ENCODE results near the gene SLC6A19.

SLC6A19 gene

GRCh38 chr5:1242733-1243486 is 41.5 kb downstream of the SLC6A19 start:
- FAIRE-seq (no peak), DNase-seq (ENCODE audit: low spot score) (no peak)

DNA sequence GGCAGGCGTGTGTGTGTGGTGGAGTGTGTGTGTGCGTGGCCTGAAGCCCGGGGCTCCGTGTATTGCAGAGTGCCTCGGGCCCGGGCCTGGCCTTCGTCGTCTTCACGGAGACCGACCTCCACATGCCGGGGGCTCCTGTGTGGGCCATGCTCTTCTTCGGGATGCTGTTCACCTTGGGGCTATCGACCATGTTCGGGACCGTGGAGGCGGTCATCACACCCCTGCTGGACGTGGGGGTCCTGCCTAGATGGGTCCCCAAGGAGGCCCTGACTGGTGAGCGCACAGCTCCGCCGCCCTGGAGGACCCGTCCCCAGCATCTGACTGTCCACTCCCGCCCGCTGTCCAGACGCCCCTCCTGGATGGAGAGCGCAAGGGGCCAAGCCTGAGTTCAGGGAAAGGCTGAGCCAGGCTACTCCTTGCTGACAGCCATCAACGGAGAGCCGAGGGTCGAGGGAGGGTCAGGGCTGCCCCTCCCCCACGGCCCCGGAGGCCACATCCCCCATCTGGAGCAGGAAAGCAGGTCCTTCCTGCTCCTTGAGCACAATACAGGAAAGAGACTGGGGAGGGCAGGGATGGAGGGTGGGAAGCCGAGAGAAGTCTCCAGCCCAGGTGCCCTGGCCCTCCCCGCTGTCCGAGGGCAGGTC is 42.2 kb downstream of the SLC6A19 start:
- DNase-seq (ENCODE audit: low spot score) (no peak), FAIRE-seq (no peak)

GRCh38 chr5:1244255-1244654 is 42.9 kb downstream of the SLC6A19 start:
- DNase-seq (ENCODE audit: low spot score) = no peak
- FAIRE-seq = no peak

DNA sequence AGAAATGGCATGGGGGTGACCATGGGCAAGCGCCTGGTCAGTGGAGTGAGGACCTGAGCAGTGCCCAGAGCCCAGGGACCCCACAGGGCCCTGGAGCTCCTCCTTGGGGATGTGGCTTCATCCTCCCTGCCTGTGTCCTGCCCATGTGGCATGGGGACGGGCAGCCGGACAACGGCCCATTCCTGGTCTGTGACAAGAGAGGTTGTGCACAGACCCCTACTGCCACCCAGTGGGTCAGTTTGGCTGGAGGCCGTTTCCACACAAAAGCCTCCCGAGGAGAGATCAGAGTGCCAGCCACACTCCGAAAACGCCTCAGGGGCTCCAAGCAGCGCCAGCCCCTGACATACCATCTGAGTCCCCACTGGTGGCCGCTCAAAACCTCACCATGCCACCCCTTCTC is 43.6 kb downstream of the SLC6A19 start:
- DNase-seq (ENCODE audit: low spot score) (no peak), FAIRE-seq (no peak)

GRCh38 chr5:1245905-1246576 is 44.6 kb downstream of the SLC6A19 start:
- DNase-seq (ENCODE audit: low spot score) (no peak), FAIRE-seq (no peak)

GRCh38 chr5:1246711-1247431 is 45.5 kb downstream of the SLC6A19 start:
- no peak for FAIRE-seq
- DNase-seq (ENCODE audit: low spot score) = no peak

- DNase-seq (ENCODE audit: low spot score) (no peak), FAIRE-seq (no peak)
These were observed 46.4 kb downstream of the SLC6A19 start for GRCh38 chr5:1247811-1248210.

DNA sequence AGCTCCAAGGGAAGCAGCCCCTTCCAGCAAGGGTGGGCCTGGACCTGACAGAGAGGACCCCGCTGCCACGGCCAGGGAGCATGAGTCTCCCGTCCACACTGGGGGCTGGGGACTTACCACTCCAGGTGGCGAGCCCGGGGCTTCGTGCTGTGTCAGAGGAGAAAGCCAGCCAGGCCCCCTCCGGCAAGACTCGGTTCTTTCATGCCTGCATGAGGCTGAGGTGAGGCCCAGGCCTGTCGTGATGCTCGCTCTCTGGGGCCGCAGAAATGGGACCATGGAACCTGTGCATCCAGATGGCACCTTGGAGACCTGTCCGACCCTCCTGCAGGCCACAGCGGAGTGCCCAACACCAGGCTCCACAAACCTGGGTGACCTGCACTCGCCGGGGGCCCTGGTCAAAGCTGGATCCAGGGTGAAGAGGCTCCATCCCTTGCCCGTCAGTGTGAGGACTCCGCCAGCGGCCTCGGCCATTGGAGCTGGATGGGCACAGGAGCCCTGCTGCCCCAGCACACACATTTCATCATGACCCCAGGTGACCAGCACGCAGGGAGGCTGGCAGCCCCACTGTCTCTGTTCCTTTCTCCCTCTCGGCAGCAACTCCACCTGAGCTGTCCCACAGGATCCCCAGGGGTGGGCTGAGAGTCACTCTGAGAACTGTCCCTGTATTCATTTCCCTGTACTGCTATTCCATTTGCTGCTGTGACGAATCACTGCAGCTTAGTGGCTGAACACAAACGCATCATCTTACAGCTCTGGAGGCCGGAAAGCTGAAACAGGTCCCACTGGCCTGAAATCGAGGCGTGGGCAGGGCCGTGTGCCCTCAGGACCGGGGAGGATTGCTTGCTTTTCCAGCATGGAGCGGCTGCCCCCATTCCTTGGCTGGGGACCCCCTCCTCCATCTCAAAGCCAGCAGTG is 48.2 kb downstream of the SLC6A19 start:
- no peak for FAIRE-seq
- DNase-seq (ENCODE audit: low spot score) = no peak

DNA sequence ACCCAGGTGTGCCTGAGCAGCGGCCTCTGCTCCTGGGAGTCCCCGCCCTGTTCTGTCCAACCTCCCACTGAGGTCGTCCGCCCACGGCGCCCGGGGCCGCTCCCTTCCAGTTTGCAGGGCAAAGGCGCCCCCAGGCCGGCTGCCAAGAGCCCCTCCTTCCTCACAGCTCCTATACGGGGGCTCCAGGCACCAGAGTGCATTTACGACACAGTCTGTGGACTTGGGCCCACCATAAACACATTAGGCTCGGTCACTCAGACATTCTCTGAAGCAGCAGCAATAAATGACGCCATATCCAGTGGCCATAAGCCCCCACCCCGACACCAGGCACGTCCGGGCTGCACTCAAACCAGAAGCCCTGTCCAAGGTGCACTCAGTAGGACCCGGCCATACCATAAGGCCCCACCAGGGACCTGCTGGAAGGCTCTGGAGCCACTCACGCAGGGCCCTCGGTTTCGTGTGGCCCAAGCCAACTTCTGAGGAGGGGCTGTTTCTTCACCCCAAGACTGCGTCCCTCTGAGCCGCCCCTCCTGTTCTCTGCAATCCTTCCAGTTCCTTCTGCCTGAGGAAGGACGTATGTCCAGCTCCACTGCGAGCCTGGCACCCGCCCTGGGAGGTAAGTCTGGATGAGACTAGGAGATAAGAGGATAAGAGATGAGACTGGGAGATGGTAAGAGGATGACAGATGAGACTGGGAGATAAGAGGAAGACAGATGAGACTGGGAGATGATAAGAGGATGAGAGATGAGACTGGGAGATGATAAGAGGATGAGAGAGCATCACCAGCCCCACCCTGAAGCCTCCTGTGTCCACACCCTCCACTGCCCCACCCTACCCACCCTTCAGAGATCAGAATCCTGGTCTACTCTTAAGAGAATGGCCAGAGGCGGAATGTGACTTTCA is 50.5 kb downstream of the SLC6A19 start:
- FAIRE-seq = no peak

GRCh38 chr5:1252681-1253080 is 51.3 kb downstream of the SLC6A19 start:
- no peak for FAIRE-seq
- no peak for DNase-seq (ENCODE audit: low spot score)

More for the DNA sequence above, 50.5 kb downstream of the SLC6A19 start:
- no peak for DNase-seq (ENCODE audit: low spot score)

- FAIRE-seq = no peak
- DNase-seq (ENCODE audit: low spot score) = no peak
These were observed 52.2 kb downstream of the SLC6A19 start for GRCh38 chr5:1253456-1254105.

GRCh38 chr5:1254196-1254595 is 52.8 kb downstream of the SLC6A19 start:
- DNase-seq (ENCODE audit: low spot score) = no peak
- FAIRE-seq = no peak

GRCh38 chr5:1255081-1255561 is 53.7 kb downstream of the SLC6A19 start:
- FAIRE-seq = no peak

DNA sequence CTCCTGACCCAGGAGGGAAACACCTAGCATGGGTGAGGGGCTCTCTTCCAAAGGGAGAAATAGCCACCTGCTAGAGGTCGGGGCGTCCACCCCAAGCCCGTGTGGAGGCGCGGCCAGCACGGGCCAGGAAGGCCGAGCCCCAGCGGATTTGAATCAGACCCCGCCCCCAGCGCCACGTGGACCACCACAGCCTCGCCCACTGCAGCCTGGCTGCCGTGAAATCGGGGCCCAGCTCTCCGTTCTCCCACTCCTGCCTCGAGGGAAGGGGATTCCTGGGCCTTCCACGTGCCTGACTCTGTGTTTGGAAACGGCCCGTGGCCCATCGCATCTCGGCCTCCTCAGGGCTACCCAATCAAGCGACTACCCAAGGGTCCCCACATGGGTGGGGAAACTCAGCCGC is 55.4 kb downstream of the SLC6A19 start:
- no peak for FAIRE-seq
- no peak for DNase-seq (ENCODE audit: low spot score)

More at GRCh38 chr5:1255081-1255561, 53.7 kb downstream of the SLC6A19 start:
- no peak for DNase-seq (ENCODE audit: low spot score)

DNA sequence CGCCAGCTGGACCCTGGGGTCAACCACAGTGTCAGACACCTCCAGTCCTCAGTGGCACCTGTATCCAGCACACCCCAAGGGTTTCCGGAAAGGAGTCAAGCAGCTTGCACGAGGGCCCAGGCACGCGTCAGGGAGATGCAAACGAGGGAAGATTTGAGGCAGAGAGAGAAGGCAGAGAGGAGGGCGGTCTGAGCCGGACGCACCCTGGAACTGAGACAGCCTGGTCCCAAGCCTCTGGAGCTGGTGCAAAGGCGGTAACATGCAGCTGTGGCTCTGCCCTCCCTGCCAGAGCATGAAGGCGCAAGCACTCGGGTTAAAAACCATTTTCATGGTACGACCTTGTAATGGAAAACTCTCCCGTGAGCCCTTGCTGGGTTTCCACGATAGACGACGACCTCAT is 56.0 kb downstream of the SLC6A19 start:
- no peak for DNase-seq (ENCODE audit: low spot score)
- no peak for FAIRE-seq

DNA sequence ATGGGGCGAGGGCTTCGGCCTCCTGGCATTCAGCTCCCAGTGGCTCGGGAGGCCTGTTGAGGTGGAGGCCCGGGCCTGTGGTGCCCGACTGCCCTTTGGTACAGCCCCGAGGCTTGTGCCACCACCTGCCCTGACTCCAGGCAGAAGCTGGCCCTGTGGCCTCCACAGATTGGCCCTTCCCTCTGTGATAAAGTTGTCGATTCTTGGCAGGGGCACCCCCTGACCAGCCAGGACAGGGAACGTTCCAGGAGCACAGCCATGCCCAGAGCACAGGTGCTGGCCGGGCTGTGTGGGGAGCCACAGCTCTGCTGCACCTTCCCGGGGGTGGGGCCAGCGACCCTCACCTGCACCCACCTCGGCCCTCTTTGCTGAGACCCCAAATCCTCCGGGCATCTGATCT is 56.4 kb downstream of the SLC6A19 start:
- FAIRE-seq (no peak), DNase-seq (ENCODE audit: low spot score) (no peak)

- DNase-seq (ENCODE audit: low spot score) (no peak), FAIRE-seq (no peak)
These were observed 58.5 kb downstream of the SLC6A19 start for GRCh38 chr5:1259806-1260480.

GRCh38 chr5:1261643-1262042 is 60.2 kb downstream of the SLC6A19 start:
- FAIRE-seq (no peak), DNase-seq (ENCODE audit: low spot score) (no peak)

GRCh38 chr5:1262381-1262780 is 61.0 kb downstream of the SLC6A19 start:
- FAIRE-seq = no peak
- no peak for DNase-seq (ENCODE audit: low spot score)
